C4-2B (cell line): ENCODE results near the gene CTDSPL.

Source experiments
- ZFX ChIP-seq: fragments of 450-650 bp; IDR thresholded peaks from 2 replicates; pipeline ENCODE4 v1.6.1; 2017
- TF ChIP-seq, protein P1 (sequence below): fragments of 450-650 bp; conservative IDR thresholded peaks from 2 replicates; pipeline ENCODE4 v1.5.1; 2017; ENCODE audit warnings: mild to moderate bottlenecking

- TF ChIP-seq, protein P1, sequence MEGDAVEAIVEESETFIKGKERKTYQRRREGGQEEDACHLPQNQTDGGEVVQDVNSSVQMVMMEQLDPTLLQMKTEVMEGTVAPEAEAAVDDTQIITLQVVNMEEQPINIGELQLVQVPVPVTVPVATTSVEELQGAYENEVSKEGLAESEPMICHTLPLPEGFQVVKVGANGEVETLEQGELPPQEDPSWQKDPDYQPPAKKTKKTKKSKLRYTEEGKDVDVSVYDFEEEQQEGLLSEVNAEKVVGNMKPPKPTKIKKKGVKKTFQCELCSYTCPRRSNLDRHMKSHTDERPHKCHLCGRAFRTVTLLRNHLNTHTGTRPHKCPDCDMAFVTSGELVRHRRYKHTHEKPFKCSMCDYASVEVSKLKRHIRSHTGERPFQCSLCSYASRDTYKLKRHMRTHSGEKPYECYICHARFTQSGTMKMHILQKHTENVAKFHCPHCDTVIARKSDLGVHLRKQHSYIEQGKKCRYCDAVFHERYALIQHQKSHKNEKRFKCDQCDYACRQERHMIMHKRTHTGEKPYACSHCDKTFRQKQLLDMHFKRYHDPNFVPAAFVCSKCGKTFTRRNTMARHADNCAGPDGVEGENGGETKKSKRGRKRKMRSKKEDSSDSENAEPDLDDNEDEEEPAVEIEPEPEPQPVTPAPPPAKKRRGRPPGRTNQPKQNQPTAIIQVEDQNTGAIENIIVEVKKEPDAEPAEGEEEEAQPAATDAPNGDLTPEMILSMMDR: peak; percentile 52
- TF ChIP-seq ZFX: no peak
These were observed 47.1 kb upstream of the CTDSPL start for GRCh38 chr3:37814547-37814946.
